Suprapubic skin (tissue), 4 donors: ENCODE results near the gene CYFIP1.

ENCODE experiments used
- POLR2A ChIP-seq, 2 donors: fragments of 450-650 bp; IDR thresholded peaks; one replicate each; pipeline ENCODE4 v1.6.1; 2017; ENCODE audit warnings: antibody characterized with exemption in 2 of 2, mild to moderate bottlenecking in 2 of 2, moderate library complexity in 2 of 2
- POLR2AphosphoS5 ChIP-seq, 3 donors: sonication (generic); formaldehyde crosslinking; IDR thresholded peaks; one replicate each; pipeline ENCODE4 v1.6.1; 2017; ENCODE audit warnings: antibody characterized with exemption in 3 of 3

DNA sequence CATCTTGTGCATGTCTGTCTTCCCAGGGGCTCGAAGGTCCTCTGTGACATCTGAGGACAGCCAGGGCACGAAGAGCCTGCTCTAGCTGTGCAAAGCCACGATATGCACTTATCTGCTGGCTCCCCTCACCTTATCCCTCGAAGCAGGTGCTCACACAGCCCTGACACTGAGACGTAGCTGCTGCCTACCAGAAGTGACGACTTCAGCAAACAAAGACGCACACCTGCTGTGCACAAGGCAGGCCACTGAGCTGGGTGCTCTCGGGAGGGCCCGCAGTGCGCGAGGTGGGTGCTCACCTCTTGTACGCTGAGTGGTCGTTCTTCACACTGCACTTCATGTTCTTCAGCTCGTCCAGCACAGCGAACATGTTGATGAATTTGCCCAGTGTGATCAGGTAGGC, 37.3 kb downstream of the CYFIP1 start:
- no peak for TF ChIP-seq POLR2A (IDR thresholded peaks at IDR 0.05)
- no peak for TF ChIP-seq POLR2AphosphoS5 (IDR thresholded peaks at IDR 0.05)
